Type B pancreatic cell (in vitro differentiated cells): ENCODE measurements around the gene VSTM4. TPM values are rescaled to one million over a fixed set of nuclear protein-coding genes. Genes with fewer than 3 reads are reported as not detected.

Experiments used
- DNase-seq: peaks from one replicate; pipeline ENCODE4 v3.0.0; 2021; ENCODE audit warnings: mixed read lengths; ENCODE audit not compliant: unreplicated experiment; ENCODE audit errors: extremely low spot score
- H3K27ac Mint-ChIP-seq: 2 replicates; pipeline ENCODE4 v1.8.0; 2021; ENCODE audit warnings: mild to moderate bottlenecking, mixed read lengths
- H3K27me3 Mint-ChIP-seq: 2 replicates; pipeline ENCODE4 v1.8.0; 2021; ENCODE audit warnings: mixed read lengths
- H3K36me3 Mint-ChIP-seq: 2 replicates; pipeline ENCODE4 v1.8.0; 2021; ENCODE audit warnings: mixed read lengths
- H3K4me1 Mint-ChIP-seq: one replicate; pipeline ENCODE4 v1.8.0; 2021; ENCODE audit warnings: mixed read lengths; ENCODE audit not compliant: unreplicated experiment
- H3K4me3 Mint-ChIP-seq: 2 replicates; pipeline ENCODE4 v1.8.0; 2021; ENCODE audit warnings: mild to moderate bottlenecking, mixed read lengths
- H3K9me3 Mint-ChIP-seq: 2 replicates; pipeline ENCODE4 v1.8.0; 2021; ENCODE audit warnings: mixed read lengths
- CTCF ChIP-seq: fragments of 200-600 bp; sonication (generic); conservative IDR thresholded peaks from 2 replicates; pipeline ENCODE4 v1.5.0; 2021; ENCODE audit warnings: antibody characterized with exemption, mild to moderate bottlenecking
- total RNA-seq: library from RNA; stranded (reverse); gene quantifications from 2 replicates; pipeline ENCODE4 v1.2.1, GENCODE V29; 2021; ENCODE audit warnings: low replicate concordance

VSTM4 gene
- total RNA-seq, 1 donor from 2014 or later = 2.6 TPM

GRCh38 chr10:49151025-49151445, 35.7 kb upstream of the VSTM4 start:
- Mint-ChIP-seq H3K9me3 (peaks cover 5% of the 10 kb centered on the region), H3K27me3 (peaks cover 50% of the 10 kb centered on the region), H3K36me3 (no peaks in the 10 kb centered on the region), H3K27ac (no peak overlapping the region), H3K4me1 (peaks cover 4% of the 10 kb centered on the region), H3K4me3 (no peak overlapping the region)
- no peak for DNase-seq
- TF ChIP-seq CTCF = no peak

- Mint-ChIP-seq H3K27ac (no peak overlapping the region), H3K27me3 (peaks cover 49% of the 10 kb centered on the region), H3K9me3 (peaks cover 5% of the 10 kb centered on the region), H3K4me3 (no peak overlapping the region), H3K36me3 (no peaks in the 10 kb centered on the region), H3K4me1 (peaks cover 4% of the 10 kb centered on the region)
- DNase-seq = no peak
- TF ChIP-seq CTCF = no peak
These were observed 35.1 kb upstream of the VSTM4 start for GRCh38 chr10:49150426-49150825.

- Mint-ChIP-seq H3K4me1 (peaks cover 4% of the 10 kb centered on the region), H3K9me3 (peaks cover 5% of the 10 kb centered on the region), H3K27me3 (peaks cover 47% of the 10 kb centered on the region), H3K27ac (no peak overlapping the region), H3K4me3 (no peak overlapping the region), H3K36me3 (no peaks in the 10 kb centered on the region)
- no peak for TF ChIP-seq CTCF
- DNase-seq = no peak
These were observed 34.6 kb upstream of the VSTM4 start for GRCh38 chr10:49149881-49150280.

GRCh38 chr10:49144058-49144720, 28.9 kb upstream of the VSTM4 start:
- H3K4me3 Mint-ChIP-seq = no peak overlapping the region
- TF ChIP-seq CTCF = no peak
- peaks cover 31% of the 10 kb centered on the region for H3K27me3 Mint-ChIP-seq
- peaks cover 5% of the 10 kb centered on the region for H3K9me3 Mint-ChIP-seq
- H3K27ac Mint-ChIP-seq = no peak overlapping the region
- no peaks in the 10 kb centered on the region for H3K36me3 Mint-ChIP-seq
- DNase-seq = no peak
- H3K4me1 Mint-ChIP-seq = no peaks in the 10 kb centered on the region

- no peaks in the 10 kb centered on the region for H3K36me3 Mint-ChIP-seq
- no peak overlapping the region for H3K27ac Mint-ChIP-seq
- no peak for DNase-seq
- TF ChIP-seq CTCF = no peak
- H3K4me1 Mint-ChIP-seq = no peaks in the 10 kb centered on the region
- H3K27me3 Mint-ChIP-seq = peaks cover 27% of the 10 kb centered on the region
- no peak overlapping the region for H3K4me3 Mint-ChIP-seq
- peaks cover 1% of the 10 kb centered on the region for H3K9me3 Mint-ChIP-seq
These were observed 27.9 kb upstream of the VSTM4 start for GRCh38 chr10:49143249-49143648.
